ENCODE measurements around the gene KAZALD1.

Gene KAZALD1

GRCh38 chr10:101110856-101111523 is 49.2 kb downstream of the KAZALD1 start:
- no peak overlapping the region for H3K27ac ChIP-seq (ENCODE audit: low read length)
- no peak overlapping the region for H3K9ac ChIP-seq (ENCODE audit: low read depth, low read length)
- no peak overlapping the region for H3K4me3 ChIP-seq (ENCODE audit: low read length)

GRCh38 chr10:101111547-101111946 is 49.8 kb downstream of the KAZALD1 start:
- Histone ChIP-seq H3K4me3 (ENCODE audit: low read length) (no peak overlapping the region), H3K4me1 (ENCODE audit: insufficient read depth, low read length) (no peaks in the 10 kb centered on the region), H3K36me3 (ENCODE audit: insufficient read depth, low read depth, low read length) (no peaks in the 10 kb centered on the region), H3K27me3 (ENCODE audit: insufficient read depth, low read length) (peaks cover 45% of the 10 kb centered on the region), H3K9me3 (ENCODE audit: insufficient read depth, low read depth, low read length) (no peaks in the 10 kb centered on the region), H3K9ac (ENCODE audit: low read depth, low read length) (no peak overlapping the region), H3K27ac (ENCODE audit: low read length) (no peak overlapping the region)

More at GRCh38 chr10:101110856-101111523, 49.2 kb downstream of the KAZALD1 start:
- H3K4me1 ChIP-seq (ENCODE audit: insufficient read depth, low read length), result no peaks in the 10 kb centered on the region
- H3K9me3 ChIP-seq (ENCODE audit: insufficient read depth, low read depth, low read length), result no peaks in the 10 kb centered on the region
- no peaks in the 10 kb centered on the region for H3K36me3 ChIP-seq (ENCODE audit: insufficient read depth, low read depth, low read length)
- H3K27me3 ChIP-seq (ENCODE audit: insufficient read depth, low read length), result peaks cover 42% of the 10 kb centered on the region

GRCh38 chr10:101112799-101113594 is 51.2 kb downstream of the KAZALD1 start:
- H3K36me3 ChIP-seq (ENCODE audit: insufficient read depth, low read depth, low read length), result no peaks in the 10 kb centered on the region
- H3K4me3 ChIP-seq (ENCODE audit: low read length), result no peak overlapping the region
- H3K27ac ChIP-seq (ENCODE audit: low read length), result no peak overlapping the region
- H3K27me3 ChIP-seq (ENCODE audit: insufficient read depth, low read length), result peaks cover 46% of the 10 kb centered on the region
- no peaks in the 10 kb centered on the region for H3K9me3 ChIP-seq (ENCODE audit: insufficient read depth, low read depth, low read length)
- H3K9ac ChIP-seq (ENCODE audit: low read depth, low read length), result no peak overlapping the region
- no peaks in the 10 kb centered on the region for H3K4me1 ChIP-seq (ENCODE audit: insufficient read depth, low read length)

GRCh38 chr10:101113890-101114403 is 52.2 kb downstream of the KAZALD1 start:
- no peak overlapping the region for H3K4me3 ChIP-seq (ENCODE audit: low read length)
- peaks cover 53% of the 10 kb centered on the region for H3K27me3 ChIP-seq (ENCODE audit: insufficient read depth, low read length)
- H3K9ac ChIP-seq (ENCODE audit: low read depth, low read length), result no peak overlapping the region
- no peak overlapping the region for H3K27ac ChIP-seq (ENCODE audit: low read length)
- H3K36me3 ChIP-seq (ENCODE audit: insufficient read depth, low read depth, low read length), result no peaks in the 10 kb centered on the region
- no peaks in the 10 kb centered on the region for H3K4me1 ChIP-seq (ENCODE audit: insufficient read depth, low read length)
- no peaks in the 10 kb centered on the region for H3K9me3 ChIP-seq (ENCODE audit: insufficient read depth, low read depth, low read length)

- H3K27me3 ChIP-seq (ENCODE audit: insufficient read depth, low read length), result peaks cover 60% of the 10 kb centered on the region
- H3K36me3 ChIP-seq (ENCODE audit: insufficient read depth, low read depth, low read length), result no peaks in the 10 kb centered on the region
- H3K4me1 ChIP-seq (ENCODE audit: insufficient read depth, low read length), result no peaks in the 10 kb centered on the region
- no peak overlapping the region for H3K4me3 ChIP-seq (ENCODE audit: low read length)
- no peak overlapping the region for H3K27ac ChIP-seq (ENCODE audit: low read length)
- H3K9me3 ChIP-seq (ENCODE audit: insufficient read depth, low read depth, low read length), result no peaks in the 10 kb centered on the region
- H3K9ac ChIP-seq (ENCODE audit: low read depth, low read length), result no peak overlapping the region
Observed at GRCh38 chr10:101114646-101115045, 52.9 kb downstream of the KAZALD1 start.

Data from iPS-20b (cell line).